ENCODE results near the gene NKX1-1.

- no peak for TF ChIP-seq MYC (IDR thresholded peaks at IDR 0.05; ENCODE audit: borderline replicate concordance, low read length)
- TF ChIP-seq CTCF (IDR thresholded peaks at IDR 0.05) = no peak
- no peak for TF ChIP-seq SREBF2 (IDR thresholded peaks at IDR 0.05)
- no peak for TF ChIP-seq MAZ (IDR thresholded peaks at IDR 0.05; ENCODE audit: borderline replicate concordance, low read depth, low read length)
- TF ChIP-seq NFE2L2 (conservative IDR thresholded peaks at IDR 0.05; ENCODE audit: low read length) = no peak
These were observed 36.7 kb downstream of the NKX1-1 start for GRCh38 chr4:1369479-1370079.
